ENCODE measurements around the gene SREK1.
"Not testable (repeated sequence)": the region's sequence is repeated elsewhere in the genome, so short reads cannot be mapped to it uniquely, and the experiment has no call there.

Gene SREK1

GRCh38 chr5:66144074-66144833 lies at the start of gene SREK1:
Gene SREK1 (plus strand): TSS chr5:66144300. CDS start chr5:66144377, 77 bp downstream.
- Histone ChIP-seq H3K36me3 (ENCODE audit: insufficient read depth, low read length) (no peaks in the 10 kb centered on the region), H3K9ac (ENCODE audit: low read depth, low read length) (peak within 1 kb of the TSS; percentile 98), H3K9me3 (ENCODE audit: control insufficient read depth, insufficient read depth, low read length) (no peaks in the 10 kb centered on the region), H3K4me1 (ENCODE audit: insufficient read depth, low read length) (no peaks in the 10 kb centered on the region)

- Histone ChIP-seq H3K9me3 (ENCODE audit: control insufficient read depth, insufficient read depth, low read length) (peaks cover 11% of the 10 kb centered on the region), H3K36me3 (ENCODE audit: insufficient read depth, low read length) (no peaks in the 10 kb centered on the region), H3K9ac (ENCODE audit: low read depth, low read length) (no peak overlapping the region), H3K4me1 (ENCODE audit: insufficient read depth, low read length) (no peaks in the 10 kb centered on the region)
These were observed 43.2 kb upstream of the SREK1 start for GRCh38 chr5:66100851-66101250.

- Histone ChIP-seq H3K9me3 (ENCODE audit: control insufficient read depth, insufficient read depth, low read length) (no peaks in the 10 kb centered on the region), H3K9ac (ENCODE audit: low read depth, low read length) (no peak overlapping the region), H3K4me1 (ENCODE audit: insufficient read depth, low read length) (no peaks in the 10 kb centered on the region), H3K36me3 (ENCODE audit: insufficient read depth, low read length) (no peaks in the 10 kb centered on the region)
These were observed 30.9 kb upstream of the SREK1 start for GRCh38 chr5:66113160-66113559.

GRCh38 chr5:66118304-66118703 lies 25.8 kb upstream of the SREK1 start:
- H3K9me3 ChIP-seq (ENCODE audit: control insufficient read depth, insufficient read depth, low read length): no peaks in the 10 kb centered on the region
- H3K9ac ChIP-seq (ENCODE audit: low read depth, low read length): no peak overlapping the region
- H3K36me3 ChIP-seq (ENCODE audit: insufficient read depth, low read length): no peaks in the 10 kb centered on the region
- no peaks in the 10 kb centered on the region for H3K4me1 ChIP-seq (ENCODE audit: insufficient read depth, low read length)

- Histone ChIP-seq H3K36me3 (ENCODE audit: insufficient read depth, low read length) (no peaks in the 10 kb centered on the region), H3K9me3 (ENCODE audit: control insufficient read depth, insufficient read depth, low read length) (no peaks in the 10 kb centered on the region), H3K9ac (ENCODE audit: low read depth, low read length) (no peak overlapping the region), H3K4me1 (ENCODE audit: insufficient read depth, low read length) (no peaks in the 10 kb centered on the region)
These were observed 21.6 kb upstream of the SREK1 start for GRCh38 chr5:66122379-66123034.

- Histone ChIP-seq H3K36me3 (ENCODE audit: insufficient read depth, low read length) (no peaks in the 10 kb centered on the region), H3K9me3 (ENCODE audit: control insufficient read depth, insufficient read depth, low read length) (no peaks in the 10 kb centered on the region; the same call in 1 of the 2 replicates), H3K4me1 (ENCODE audit: insufficient read depth, low read length) (no peaks in the 10 kb centered on the region), H3K9ac (ENCODE audit: low read depth, low read length) (no peak overlapping the region)
These were observed 15.0 kb upstream of the SREK1 start for GRCh38 chr5:66129144-66129543.

- Histone ChIP-seq H3K36me3 (ENCODE audit: insufficient read depth, low read length) (no peaks in the 10 kb centered on the region), H3K9ac (ENCODE audit: low read depth, low read length) (no peak overlapping the region), H3K4me1 (ENCODE audit: insufficient read depth, low read length) (no peaks in the 10 kb centered on the region), H3K9me3 (ENCODE audit: control insufficient read depth, insufficient read depth, low read length) (no peaks in the 10 kb centered on the region; the same call in 1 of the 2 replicates)
These were observed 13.6 kb upstream of the SREK1 start for GRCh38 chr5:66130493-66130892.

- no peaks in the 10 kb centered on the region; the same call in 1 of the 2 replicates for H3K9me3 ChIP-seq (ENCODE audit: control insufficient read depth, insufficient read depth, low read length)
- no peaks in the 10 kb centered on the region for H3K4me1 ChIP-seq (ENCODE audit: insufficient read depth, low read length)
- no peak overlapping the region for H3K9ac ChIP-seq (ENCODE audit: low read depth, low read length)
- H3K36me3 ChIP-seq (ENCODE audit: insufficient read depth, low read length): no peaks in the 10 kb centered on the region
These were observed 9.7 kb upstream of the SREK1 start for GRCh38 chr5:66134407-66134861.

GRCh38 chr5:66136053-66136452 lies 8.0 kb upstream of the SREK1 start:
- Histone ChIP-seq H3K9ac (ENCODE audit: low read depth, low read length) (no peak overlapping the region), H3K9me3 (ENCODE audit: control insufficient read depth, insufficient read depth, low read length) (no peaks in the 10 kb centered on the region), H3K36me3 (ENCODE audit: insufficient read depth, low read length) (no peaks in the 10 kb centered on the region), H3K4me1 (ENCODE audit: insufficient read depth, low read length) (no peaks in the 10 kb centered on the region)

- H3K4me1 ChIP-seq (ENCODE audit: insufficient read depth, low read length); H3K9ac ChIP-seq (ENCODE audit: low read depth, low read length); H3K9me3 ChIP-seq (ENCODE audit: control insufficient read depth, insufficient read depth, low read length); H3K36me3 ChIP-seq (ENCODE audit: insufficient read depth, low read length): not testable (repeated sequence)
These were observed 7.2 kb upstream of the SREK1 start for GRCh38 chr5:66136944-66137343.

GRCh38 chr5:66138637-66139317 lies 5.3 kb upstream of the SREK1 start:
- no peak overlapping the region for H3K9ac ChIP-seq (ENCODE audit: low read depth, low read length)
- no peaks in the 10 kb centered on the region for H3K4me1 ChIP-seq (ENCODE audit: insufficient read depth, low read length)
- no peaks in the 10 kb centered on the region for H3K9me3 ChIP-seq (ENCODE audit: control insufficient read depth, insufficient read depth, low read length)
- no peaks in the 10 kb centered on the region for H3K36me3 ChIP-seq (ENCODE audit: insufficient read depth, low read length)

GRCh38 chr5:66139318-66139712 lies 4.8 kb upstream of the SREK1 start:
- Histone ChIP-seq H3K36me3 (ENCODE audit: insufficient read depth, low read length) (no peaks in the 10 kb centered on the region), H3K9me3 (ENCODE audit: control insufficient read depth, insufficient read depth, low read length) (no peaks in the 10 kb centered on the region), H3K4me1 (ENCODE audit: insufficient read depth, low read length) (no peaks in the 10 kb centered on the region), H3K9ac (ENCODE audit: low read depth, low read length) (no peak overlapping the region)

- Histone ChIP-seq H3K9me3 (ENCODE audit: control insufficient read depth, insufficient read depth, low read length) (no peaks in the 10 kb centered on the region), H3K9ac (ENCODE audit: low read depth, low read length) (no peak overlapping the region), H3K36me3 (ENCODE audit: insufficient read depth, low read length) (no peaks in the 10 kb centered on the region), H3K4me1 (ENCODE audit: insufficient read depth, low read length) (no peaks in the 10 kb centered on the region)
These were observed 1.7 kb upstream of the SREK1 start for GRCh38 chr5:66142417-66142816.

- H3K9me3 ChIP-seq (ENCODE audit: control insufficient read depth, insufficient read depth, low read length): no peaks in the 10 kb centered on the region
- no peaks in the 10 kb centered on the region for H3K36me3 ChIP-seq (ENCODE audit: insufficient read depth, low read length)
- no peaks in the 10 kb centered on the region for H3K4me1 ChIP-seq (ENCODE audit: insufficient read depth, low read length)
- H3K9ac ChIP-seq (ENCODE audit: low read depth, low read length): peak overlapping the region; percentile 98
These were observed 527 bp upstream of the SREK1 start for GRCh38 chr5:66143473-66144073.

Data from ES-I3 (cell line).